H9 (cell line): ENCODE data around the gene IDH2. TPM values are rescaled to one million over a fixed set of nuclear protein-coding genes. Genes with fewer than 3 reads are reported as not detected.

Source experiments
- DNase-seq: peaks from one replicate; pipeline ENCODE4 v3.0.0-alpha.2; 2017
- H2AFZ ChIP-seq: one replicate; pipeline ENCODE4 v1.6.1; 2013; ENCODE audit warnings: mild to moderate bottlenecking, low read length, control low read depth, moderate library complexity
- H2AK5ac ChIP-seq: 2 replicates; pipeline ENCODE4 v1.6.1; 2013; ENCODE audit warnings: low read length, control low read depth, mixed read lengths; ENCODE audit not compliant: insufficient read length
- H2BK120ac ChIP-seq: one replicate; pipeline ENCODE4 v1.6.1; 2013; ENCODE audit warnings: low read depth, mild to moderate bottlenecking, low read length, control low read depth, inconsistent platforms; ENCODE audit not compliant: poor library complexity, severe bottlenecking
- H2BK12ac ChIP-seq: 2 replicates; pipeline ENCODE4 v1.6.1; 2013; ENCODE audit warnings: low read length, control low read depth, mixed read lengths, low read depth; ENCODE audit not compliant: insufficient read length
- H2BK15ac ChIP-seq: 2 replicates; pipeline ENCODE4 v1.6.1; 2013; ENCODE audit warnings: low read depth, low read length, control low read depth
- H2BK20ac ChIP-seq: one replicate; pipeline ENCODE4 v1.6.1; 2013; ENCODE audit warnings: low read depth, mild to moderate bottlenecking, low read length, control low read depth, inconsistent platforms; ENCODE audit not compliant: poor library complexity, severe bottlenecking
- H2BK5ac ChIP-seq: 2 replicates; pipeline ENCODE4 v1.6.1; 2013; ENCODE audit warnings: low read length, control low read depth, mixed read lengths; ENCODE audit not compliant: insufficient read length
- H3K14ac ChIP-seq: 2 replicates; pipeline ENCODE4 v1.6.1; 2013; ENCODE audit warnings: low read length, control low read depth; ENCODE audit not compliant: insufficient read depth
- H3K18ac ChIP-seq: 2 replicates; pipeline ENCODE4 v1.6.1; 2013; ENCODE audit warnings: low read depth, mild to moderate bottlenecking, mixed read lengths, low read length, control low read depth; ENCODE audit not compliant: insufficient read length
- H3K23ac ChIP-seq: 2 replicates; pipeline ENCODE4 v1.6.1; 2013; ENCODE audit warnings: low read length, control low read depth, mixed read lengths, low read depth; ENCODE audit not compliant: insufficient read length
- H3K23me2 ChIP-seq: 2 replicates; pipeline ENCODE4 v1.6.1; 2013; ENCODE audit warnings: low read depth, mild to moderate bottlenecking, mixed read lengths, low read length, control low read depth; ENCODE audit not compliant: insufficient read length, poor library complexity, severe bottlenecking
- H3K27ac ChIP-seq: 2 replicates; pipeline ENCODE4 v1.5.1; 2013; ENCODE audit warnings: low read length, control low read depth, mixed read lengths, low read depth; ENCODE audit not compliant: insufficient read length
- H3K27me3 ChIP-seq: 2 replicates; pipeline ENCODE4 v1.6.1; 2013; ENCODE audit warnings: low read length, control low read depth, inconsistent platforms; ENCODE audit not compliant: insufficient read depth
- H3K4ac ChIP-seq: 2 replicates; pipeline ENCODE4 v1.6.1; 2013; ENCODE audit warnings: low read depth, mild to moderate bottlenecking, control low read depth, inconsistent platforms, low read length, moderate library complexity
- H3K4me1 ChIP-seq: 2 replicates; pipeline ENCODE4 v1.6.1; 2013; ENCODE audit warnings: low read length, control low read depth, inconsistent platforms; ENCODE audit not compliant: insufficient read depth
- H3K4me2 ChIP-seq: 2 replicates; pipeline ENCODE4 v1.6.1; 2013; ENCODE audit warnings: low read length, control low read depth, mixed read lengths; ENCODE audit not compliant: insufficient read length, insufficient read depth
- H3K56ac ChIP-seq: 2 replicates; pipeline ENCODE4 v1.6.1; 2013; ENCODE audit warnings: low read depth, mild to moderate bottlenecking, mixed read lengths, low read length, control low read depth; ENCODE audit not compliant: insufficient read length
- H3K79me1 ChIP-seq: 2 replicates; pipeline ENCODE4 v1.6.1; 2013; ENCODE audit warnings: low read depth, mild to moderate bottlenecking, moderate library complexity, low read length, control low read depth, inconsistent platforms; ENCODE audit not compliant: insufficient read depth, poor library complexity, severe bottlenecking
- H3K79me2 ChIP-seq: 2 replicates; pipeline ENCODE4 v1.6.1; 2013; ENCODE audit warnings: low read length, control low read depth, inconsistent platforms; ENCODE audit not compliant: insufficient read depth
- H3K9ac ChIP-seq: 2 replicates; pipeline ENCODE4 v1.6.1; 2013; ENCODE audit warnings: low read length, control low read depth, mixed read lengths; ENCODE audit not compliant: insufficient read length; ENCODE audit errors: extremely low read depth
- H3K9me3 ChIP-seq: one replicate; pipeline ENCODE4 v1.6.1; 2013; ENCODE audit warnings: low read depth, low read length, inconsistent platforms; ENCODE audit not compliant: control insufficient read depth
- H3T11ph ChIP-seq: one replicate; pipeline ENCODE4 v1.6.1; 2013; ENCODE audit warnings: mild to moderate bottlenecking, low read length, control low read depth, inconsistent platforms
- H4K20me1 ChIP-seq: one replicate; pipeline ENCODE4 v1.6.1; 2013; ENCODE audit not compliant: control insufficient read depth, insufficient read length, insufficient read depth
- H4K5ac ChIP-seq: 2 replicates; pipeline ENCODE4 v1.6.1; 2013; ENCODE audit warnings: low read depth, mild to moderate bottlenecking, mixed read lengths, low read length, control low read depth; ENCODE audit not compliant: insufficient read length
- H4K8ac ChIP-seq: replicated peaks from 2 replicates; pipeline ENCODE4 v1.6.1; 2013; ENCODE audit warnings: low read length, control low read depth, mixed read lengths, low read depth; ENCODE audit not compliant: insufficient read length
- H4K91ac ChIP-seq: 2 replicates; pipeline ENCODE4 v1.6.1; 2013; ENCODE audit warnings: low read depth, mild to moderate bottlenecking, moderate library complexity, mixed read lengths, low read length, control low read depth; ENCODE audit not compliant: insufficient read length
- H3K27ac Mint-ChIP-seq, 3 experiments: 2 replicates in 2 of 3; 3 replicates in 1 of 3; pipeline ENCODE4 v1.8.0; 2020 to 2021; ENCODE audit warnings: mixed read lengths in 3 of 3, mild to moderate bottlenecking in 1 of 3, moderate library complexity in 1 of 3
- H3K27me3 Mint-ChIP-seq: 2 replicates; pipeline ENCODE4 v1.8.0; 2021; ENCODE audit warnings: low read depth, mild to moderate bottlenecking, moderate library complexity, mixed read lengths
- H3K36me3 Mint-ChIP-seq, 3 experiments: 2 replicates in 2 of 3; 3 replicates in 1 of 3; pipeline ENCODE4 v1.8.0; 2020 to 2021; ENCODE audit warnings: low read depth in 3 of 3, mixed read lengths in 3 of 3; ENCODE audit not compliant: insufficient read depth in 1 of 3
- H3K4me1 Mint-ChIP-seq, 2 experiments: 2 replicates each; pipeline ENCODE4 v1.8.0; 2020; ENCODE audit warnings: mixed read lengths in 2 of 2
- H3K4me3 Mint-ChIP-seq, 2 experiments: 2 replicates in 1 of 2; 3 replicates in 1 of 2; pipeline ENCODE4 v1.8.0; 2020 to 2021; ENCODE audit warnings: mild to moderate bottlenecking in 2 of 2, mixed read lengths in 2 of 2, moderate library complexity in 1 of 2
- H3K9me3 Mint-ChIP-seq, 2 experiments: 2 replicates in 1 of 2; 3 replicates in 1 of 2; pipeline ENCODE4 v1.8.0; 2020; ENCODE audit warnings: mild to moderate bottlenecking in 2 of 2, mixed read lengths in 2 of 2, moderate library complexity in 1 of 2
- CTCF ChIP-seq: fragments of 200-600 bp; sonication (generic); conservative IDR thresholded peaks from 3 replicates; pipeline ENCODE4 v1.8.0; 2021; ENCODE audit warnings: antibody characterized with exemption, mild to moderate bottlenecking
- WGBS: extraction: QIAGEN DNeasy Blood & Tissue Kit; methylation state at CpG from one replicate; pipeline ENCODE4 v1.1.7; 2013; ENCODE audit warnings: missing lambda C conversion rate, low lambda C conversion rate, mixed read lengths; ENCODE audit not compliant: insufficient read length; ENCODE audit errors: extremely low coverage; 5-methylcytosine and 5-hydroxymethylcytosine counted together
- total RNA-seq: library from RNA; stranded (reverse); gene quantifications from 2 replicates; pipeline ENCODE4 v1.2.1, GENCODE V29; 2021

IDH2 gene
- total RNA-seq, 1 experiment from 2014 or later: 57.7 TPM

GRCh38 chr15:90083954-90084607 lies 18.2 kb downstream of the IDH2 start:
- no peak overlapping the region for H4K8ac ChIP-seq
- no peak overlapping the region for H3K27ac ChIP-seq
- no peak overlapping the region for H3T11ph ChIP-seq
- H3K56ac ChIP-seq: no peak overlapping the region
- H2AFZ ChIP-seq: no peak overlapping the region
- H3K18ac ChIP-seq: no peak overlapping the region
- no peaks in the 10 kb centered on the region for H3K9me3 Mint-ChIP-seq
- no peaks in the 10 kb centered on the region for H3K27me3 Mint-ChIP-seq
- WGBS: no CpG with 5 or more reads among the region's 14 CpGs
- no peaks in the 10 kb centered on the region for H3K9me3 ChIP-seq
- H4K5ac ChIP-seq: no peak overlapping the region
- H3K79me1 ChIP-seq: no peaks in the 10 kb centered on the region
- no peaks in the 10 kb centered on the region for H4K20me1 ChIP-seq
- no peaks in the 10 kb centered on the region for H3K79me2 ChIP-seq
- no peak overlapping the region for H3K4me3 Mint-ChIP-seq
- H2BK120ac ChIP-seq: no peak overlapping the region
- peak overlapping the region in 2 of 3 experiments; percentile 22 to 23; a peak in 1 of 7 replicates for H3K27ac Mint-ChIP-seq
- H2BK20ac ChIP-seq: no peak overlapping the region
- no peak overlapping the region for H2BK15ac ChIP-seq
- peaks cover 8 to 15% of the 10 kb centered on the region in 2 experiments for H3K4me1 Mint-ChIP-seq
- H2AK5ac ChIP-seq: no peak overlapping the region
- no peak overlapping the region for H2BK5ac ChIP-seq
- H3K4me2 ChIP-seq: no peak overlapping the region
- no peak overlapping the region for H2BK12ac ChIP-seq
- H3K9ac ChIP-seq: no peak overlapping the region
- H3K4me1 ChIP-seq: no peaks in the 10 kb centered on the region
- no peak overlapping the region for H4K91ac ChIP-seq
- H3K14ac ChIP-seq: no peak overlapping the region
- H3K27me3 ChIP-seq: no peaks in the 10 kb centered on the region
- no peak for DNase-seq
- no peak overlapping the region for H3K23ac ChIP-seq
- TF ChIP-seq CTCF: no peak
- H3K4ac ChIP-seq: no peak overlapping the region
- no peaks in the 10 kb centered on the region for H3K23me2 ChIP-seq
- H3K36me3 Mint-ChIP-seq: peaks cover 9 to 32% (median 23%) of the 10 kb centered on the region in 3 experiments; a peak in 6 of 7 replicates
